Measurements from ENCODE around the gene COL25A1. TPM values are rescaled to one million over a fixed set of nuclear protein-coding genes. Genes with fewer than 3 reads are reported as not detected.

COL25A1 gene
- total RNA-seq, 4 donors from 2014 or later = 0.14 to 1.6 (median 0.32) TPM; not detected in 1

DNA sequence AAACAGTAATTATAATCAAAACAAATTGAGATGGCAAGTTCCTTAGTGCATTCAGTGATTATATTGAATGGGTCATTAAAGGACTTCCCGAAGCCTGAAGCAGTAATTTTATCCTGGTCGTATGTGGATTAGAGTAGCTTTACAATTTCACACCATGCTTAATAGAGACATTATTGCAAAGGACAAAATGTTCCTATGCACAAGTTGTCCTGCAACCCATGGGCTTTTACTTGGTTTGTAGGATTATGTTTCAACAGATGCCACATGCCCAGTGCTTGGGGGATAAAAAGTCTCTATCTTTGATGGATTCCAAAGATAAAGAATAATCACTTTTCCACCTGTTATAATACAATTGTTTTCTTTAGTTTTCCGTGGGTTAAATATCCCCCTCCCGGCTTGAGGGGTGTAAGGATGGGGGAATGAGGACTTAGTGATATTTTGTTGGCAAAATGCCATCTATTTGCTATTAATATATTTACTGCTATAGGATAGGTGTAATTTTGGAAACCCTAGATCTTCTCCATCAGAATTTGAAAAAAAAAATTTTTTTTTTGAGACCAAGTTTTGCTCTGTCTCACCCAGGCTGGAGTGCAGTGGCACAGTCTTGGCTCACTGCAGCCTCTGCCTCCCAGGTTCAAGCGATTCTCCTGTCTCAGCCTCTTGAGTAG lies 383.1 kb downstream of the COL25A1 start:
- no peak overlapping the region for H3K4me3 ChIP-seq
- intact Hi-C loops (cut with DNase I; ENCODE audit: low total_unique reads) = no loop called here
- no peaks in the 10 kb centered on the region for H3K36me3 ChIP-seq
- in situ Hi-C loops (cut with MboI; ENCODE audit: low pct_ligation_motif_present in 1 of 4, low pct_unique_long_range_greater_than_20kb in 1 of 4, low sequenced_read_pairs in 3 of 4) = no loop called here
- no peaks in the 10 kb centered on the region for H3K4me1 ChIP-seq
- WGBS, 2 donors (ENCODE audit: low coverage in 1 of 2) = 75 to 79% methylated on average over 4 to 5 of the region's 5 CpGs
- H3K27ac ChIP-seq = no peak overlapping the region
- no peak for DNase-seq
- H3K27me3 ChIP-seq = no peaks in the 10 kb centered on the region
- H3K9me3 ChIP-seq = no peaks in the 10 kb centered on the region
- TF ChIP-seq, protein P1, sequence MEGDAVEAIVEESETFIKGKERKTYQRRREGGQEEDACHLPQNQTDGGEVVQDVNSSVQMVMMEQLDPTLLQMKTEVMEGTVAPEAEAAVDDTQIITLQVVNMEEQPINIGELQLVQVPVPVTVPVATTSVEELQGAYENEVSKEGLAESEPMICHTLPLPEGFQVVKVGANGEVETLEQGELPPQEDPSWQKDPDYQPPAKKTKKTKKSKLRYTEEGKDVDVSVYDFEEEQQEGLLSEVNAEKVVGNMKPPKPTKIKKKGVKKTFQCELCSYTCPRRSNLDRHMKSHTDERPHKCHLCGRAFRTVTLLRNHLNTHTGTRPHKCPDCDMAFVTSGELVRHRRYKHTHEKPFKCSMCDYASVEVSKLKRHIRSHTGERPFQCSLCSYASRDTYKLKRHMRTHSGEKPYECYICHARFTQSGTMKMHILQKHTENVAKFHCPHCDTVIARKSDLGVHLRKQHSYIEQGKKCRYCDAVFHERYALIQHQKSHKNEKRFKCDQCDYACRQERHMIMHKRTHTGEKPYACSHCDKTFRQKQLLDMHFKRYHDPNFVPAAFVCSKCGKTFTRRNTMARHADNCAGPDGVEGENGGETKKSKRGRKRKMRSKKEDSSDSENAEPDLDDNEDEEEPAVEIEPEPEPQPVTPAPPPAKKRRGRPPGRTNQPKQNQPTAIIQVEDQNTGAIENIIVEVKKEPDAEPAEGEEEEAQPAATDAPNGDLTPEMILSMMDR (IDR thresholded peaks at IDR 0.05) = no peak
- TF ChIP-seq POLR2A (IDR thresholded peaks at IDR 0.05) (no peak), EP300 (IDR thresholded peaks at IDR 0.05; ENCODE audit: low read depth) (no peak), POLR2AphosphoS5 (IDR thresholded peaks at IDR 0.05) (no peak)

DNA sequence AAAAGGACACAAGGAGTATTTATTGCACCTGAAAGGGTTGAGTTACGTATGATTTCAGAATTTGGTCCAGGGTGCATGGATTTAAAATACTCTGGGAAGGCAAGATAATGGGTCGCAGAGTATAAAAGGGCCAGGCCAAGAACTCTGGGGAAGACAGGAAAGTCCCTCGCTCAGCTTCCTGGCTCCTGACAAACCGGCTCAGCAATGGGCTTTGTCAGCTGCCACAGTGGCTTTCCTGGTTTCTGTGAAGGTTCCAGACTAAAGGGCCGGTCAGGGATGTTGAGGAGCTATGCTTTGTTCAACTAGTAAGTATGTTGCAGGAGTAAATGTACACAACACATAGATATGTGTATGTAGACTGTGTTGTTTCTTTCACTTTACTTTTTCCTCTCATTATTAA lies 385.2 kb downstream of the COL25A1 start:
- 76 to 89% methylated on average over 3 to 5 of the region's 5 CpGs for WGBS, 2 donors (ENCODE audit: low coverage in 1 of 2)

DNA sequence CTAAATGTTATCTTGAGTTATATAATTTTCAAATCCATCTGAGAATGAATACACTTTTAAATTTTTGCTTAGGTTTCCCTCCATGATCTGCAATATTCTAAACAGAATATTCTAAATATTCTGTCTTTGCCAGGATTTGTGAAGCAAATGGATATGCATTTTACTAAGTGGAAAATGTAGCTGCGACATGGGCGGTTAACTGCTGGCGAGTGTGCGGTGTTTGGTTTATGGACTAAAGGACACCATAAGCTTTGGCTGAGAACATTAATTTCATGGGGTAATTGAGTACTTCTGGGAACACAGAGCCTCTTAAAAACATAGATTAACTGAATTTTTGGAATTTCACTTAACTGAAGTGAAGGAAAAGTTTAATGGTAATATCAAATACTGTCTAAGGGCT lies 385.8 kb downstream of the COL25A1 start:
- WGBS, 2 donors (ENCODE audit: low coverage in 1 of 2) = 88 to 96% methylated on average over 4 of the region's 4 CpGs
- H3K27ac ChIP-seq = no peak overlapping the region
- no peak overlapping the region for H3K4me3 ChIP-seq
- in situ Hi-C loops (cut with MboI; ENCODE audit: low pct_ligation_motif_present in 1 of 4, low pct_unique_long_range_greater_than_20kb in 1 of 4, low sequenced_read_pairs in 3 of 4) = no loop called here
- intact Hi-C loops (cut with DNase I; ENCODE audit: low total_unique reads) = no loop called here
- no peak for DNase-seq
- no peaks in the 10 kb centered on the region for H3K4me1 ChIP-seq
- H3K27me3 ChIP-seq = no peaks in the 10 kb centered on the region
- TF ChIP-seq POLR2AphosphoS5 (IDR thresholded peaks at IDR 0.05) (no peak), EP300 (IDR thresholded peaks at IDR 0.05; ENCODE audit: low read depth) (no peak), POLR2A (IDR thresholded peaks at IDR 0.05) (no peak)
- TF ChIP-seq, protein P1 (IDR thresholded peaks at IDR 0.05) = no peak
- no peaks in the 10 kb centered on the region for H3K36me3 ChIP-seq
- H3K9me3 ChIP-seq = no peaks in the 10 kb centered on the region

More for the DNA sequence above, 385.2 kb downstream of the COL25A1 start:
- Histone ChIP-seq H3K27me3 (no peaks in the 10 kb centered on the region), H3K4me3 (no peak overlapping the region), H3K27ac (no peak overlapping the region), H3K4me1 (no peaks in the 10 kb centered on the region), H3K9me3 (no peaks in the 10 kb centered on the region), H3K36me3 (no peaks in the 10 kb centered on the region)
- intact Hi-C loops (cut with DNase I; ENCODE audit: low total_unique reads) = no loop called here
- DNase-seq = no peak
- no peak for TF ChIP-seq POLR2AphosphoS5 (IDR thresholded peaks at IDR 0.05)
- TF ChIP-seq, protein P1 (IDR thresholded peaks at IDR 0.05) = no peak
- TF ChIP-seq EP300 (IDR thresholded peaks at IDR 0.05; ENCODE audit: low read depth) = no peak
- TF ChIP-seq POLR2A (IDR thresholded peaks at IDR 0.05) = no peak
- in situ Hi-C loops (cut with MboI; ENCODE audit: low pct_ligation_motif_present in 1 of 4, low pct_unique_long_range_greater_than_20kb in 1 of 4, low sequenced_read_pairs in 3 of 4) = no loop called here

DNA sequence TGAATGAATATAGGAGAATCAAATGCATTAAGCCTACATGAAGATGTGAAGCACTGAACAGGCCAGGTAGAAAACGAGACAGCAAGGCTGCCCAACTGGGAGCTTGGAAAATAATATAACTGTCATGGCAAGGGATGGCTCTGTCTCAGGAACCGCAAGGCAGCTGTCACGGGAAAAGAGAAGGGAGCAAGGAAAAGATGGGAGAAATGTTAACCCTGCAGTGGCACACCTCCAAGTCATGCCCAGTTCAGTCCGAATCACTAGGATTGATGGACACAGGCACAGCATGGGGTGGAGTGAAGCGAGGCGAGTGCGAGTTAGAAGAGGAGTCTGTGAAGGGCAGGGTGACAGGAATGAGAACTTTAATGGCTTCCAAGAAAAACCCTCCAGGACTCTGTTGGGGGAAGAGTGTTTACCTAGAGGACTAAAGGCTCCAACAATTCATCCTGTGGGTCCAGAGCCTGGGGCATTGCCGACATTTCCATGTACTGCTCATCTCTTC lies 395.5 kb downstream of the COL25A1 start:
- DNase-seq = no peak
- TF ChIP-seq, protein P1 (IDR thresholded peaks at IDR 0.05) = no peak
- TF ChIP-seq POLR2A (IDR thresholded peaks at IDR 0.05) = no peak
- no peak for TF ChIP-seq EP300 (IDR thresholded peaks at IDR 0.05; ENCODE audit: low read depth)
- TF ChIP-seq POLR2AphosphoS5 (IDR thresholded peaks at IDR 0.05) = no peak
- 83 to 85% methylated on average over 2 to 8 of the region's 8 CpGs for WGBS, 2 donors (ENCODE audit: low coverage in 1 of 2)
- Histone ChIP-seq H3K27me3 (no peaks in the 10 kb centered on the region), H3K9me3 (no peaks in the 10 kb centered on the region), H3K4me1 (no peaks in the 10 kb centered on the region), H3K27ac (no peak overlapping the region), H3K4me3 (no peak overlapping the region), H3K36me3 (no peaks in the 10 kb centered on the region)
- in situ Hi-C loops (cut with MboI; ENCODE audit: low pct_ligation_motif_present in 1 of 4, low pct_unique_long_range_greater_than_20kb in 1 of 4, low sequenced_read_pairs in 3 of 4) (no loop called here), intact Hi-C loops (cut with DNase I; ENCODE audit: low total_unique reads) (no loop called here)
